H9 (cell line): ENCODE measurements around the gene SPOUT1. TPM values are rescaled to one million over a fixed set of nuclear protein-coding genes. Genes with fewer than 3 reads are reported as not detected.
"Not testable (repeated sequence)": the region's sequence is repeated elsewhere in the genome, so short reads cannot be mapped to it uniquely, and the experiment has no call there.

ENCODE experiments used
- DNase-seq: peaks from one replicate; pipeline ENCODE4 v3.0.0-alpha.2; 2017
- H2AFZ ChIP-seq: one replicate; pipeline ENCODE4 v1.6.1; 2013; ENCODE audit warnings: mild to moderate bottlenecking, low read length, control low read depth, moderate library complexity
- H2AK5ac ChIP-seq: 2 replicates; pipeline ENCODE4 v1.6.1; 2013; ENCODE audit warnings: low read length, control low read depth, mixed read lengths; ENCODE audit not compliant: insufficient read length
- H2BK120ac ChIP-seq: one replicate; pipeline ENCODE4 v1.6.1; 2013; ENCODE audit warnings: low read depth, mild to moderate bottlenecking, low read length, control low read depth, inconsistent platforms; ENCODE audit not compliant: poor library complexity, severe bottlenecking
- H2BK12ac ChIP-seq: 2 replicates; pipeline ENCODE4 v1.6.1; 2013; ENCODE audit warnings: low read length, control low read depth, mixed read lengths, low read depth; ENCODE audit not compliant: insufficient read length
- H2BK15ac ChIP-seq: 2 replicates; pipeline ENCODE4 v1.6.1; 2013; ENCODE audit warnings: low read depth, low read length, control low read depth
- H2BK20ac ChIP-seq: one replicate; pipeline ENCODE4 v1.6.1; 2013; ENCODE audit warnings: low read depth, mild to moderate bottlenecking, low read length, control low read depth, inconsistent platforms; ENCODE audit not compliant: poor library complexity, severe bottlenecking
- H2BK5ac ChIP-seq: 2 replicates; pipeline ENCODE4 v1.6.1; 2013; ENCODE audit warnings: low read length, control low read depth, mixed read lengths; ENCODE audit not compliant: insufficient read length
- H3K14ac ChIP-seq: 2 replicates; pipeline ENCODE4 v1.6.1; 2013; ENCODE audit warnings: low read length, control low read depth; ENCODE audit not compliant: insufficient read depth
- H3K18ac ChIP-seq: 2 replicates; pipeline ENCODE4 v1.6.1; 2013; ENCODE audit warnings: low read depth, mild to moderate bottlenecking, mixed read lengths, low read length, control low read depth; ENCODE audit not compliant: insufficient read length
- H3K23ac ChIP-seq: 2 replicates; pipeline ENCODE4 v1.6.1; 2013; ENCODE audit warnings: low read length, control low read depth, mixed read lengths, low read depth; ENCODE audit not compliant: insufficient read length
- H3K23me2 ChIP-seq: 2 replicates; pipeline ENCODE4 v1.6.1; 2013; ENCODE audit warnings: low read depth, mild to moderate bottlenecking, mixed read lengths, low read length, control low read depth; ENCODE audit not compliant: insufficient read length, poor library complexity, severe bottlenecking
- H3K27ac ChIP-seq: 2 replicates; pipeline ENCODE4 v1.5.1; 2013; ENCODE audit warnings: low read length, control low read depth, mixed read lengths, low read depth; ENCODE audit not compliant: insufficient read length
- H3K27me3 ChIP-seq: 2 replicates; pipeline ENCODE4 v1.6.1; 2013; ENCODE audit warnings: low read length, control low read depth, inconsistent platforms; ENCODE audit not compliant: insufficient read depth
- H3K4ac ChIP-seq: 2 replicates; pipeline ENCODE4 v1.6.1; 2013; ENCODE audit warnings: low read depth, mild to moderate bottlenecking, control low read depth, inconsistent platforms, low read length, moderate library complexity
- H3K4me1 ChIP-seq: 2 replicates; pipeline ENCODE4 v1.6.1; 2013; ENCODE audit warnings: low read length, control low read depth, inconsistent platforms; ENCODE audit not compliant: insufficient read depth
- H3K4me2 ChIP-seq: 2 replicates; pipeline ENCODE4 v1.6.1; 2013; ENCODE audit warnings: low read length, control low read depth, mixed read lengths; ENCODE audit not compliant: insufficient read length, insufficient read depth
- H3K56ac ChIP-seq: 2 replicates; pipeline ENCODE4 v1.6.1; 2013; ENCODE audit warnings: low read depth, mild to moderate bottlenecking, mixed read lengths, low read length, control low read depth; ENCODE audit not compliant: insufficient read length
- H3K79me1 ChIP-seq: 2 replicates; pipeline ENCODE4 v1.6.1; 2013; ENCODE audit warnings: low read depth, mild to moderate bottlenecking, moderate library complexity, low read length, control low read depth, inconsistent platforms; ENCODE audit not compliant: insufficient read depth, poor library complexity, severe bottlenecking
- H3K79me2 ChIP-seq: 2 replicates; pipeline ENCODE4 v1.6.1; 2013; ENCODE audit warnings: low read length, control low read depth, inconsistent platforms; ENCODE audit not compliant: insufficient read depth
- H3K9ac ChIP-seq: 2 replicates; pipeline ENCODE4 v1.6.1; 2013; ENCODE audit warnings: low read length, control low read depth, mixed read lengths; ENCODE audit not compliant: insufficient read length; ENCODE audit errors: extremely low read depth
- H3K9me3 ChIP-seq: one replicate; pipeline ENCODE4 v1.6.1; 2013; ENCODE audit warnings: low read depth, low read length, inconsistent platforms; ENCODE audit not compliant: control insufficient read depth
- H3T11ph ChIP-seq: one replicate; pipeline ENCODE4 v1.6.1; 2013; ENCODE audit warnings: mild to moderate bottlenecking, low read length, control low read depth, inconsistent platforms
- H4K20me1 ChIP-seq: one replicate; pipeline ENCODE4 v1.6.1; 2013; ENCODE audit not compliant: control insufficient read depth, insufficient read length, insufficient read depth
- H4K5ac ChIP-seq: 2 replicates; pipeline ENCODE4 v1.6.1; 2013; ENCODE audit warnings: low read depth, mild to moderate bottlenecking, mixed read lengths, low read length, control low read depth; ENCODE audit not compliant: insufficient read length
- H4K8ac ChIP-seq: replicated peaks from 2 replicates; pipeline ENCODE4 v1.6.1; 2013; ENCODE audit warnings: low read length, control low read depth, mixed read lengths, low read depth; ENCODE audit not compliant: insufficient read length
- H4K91ac ChIP-seq: 2 replicates; pipeline ENCODE4 v1.6.1; 2013; ENCODE audit warnings: low read depth, mild to moderate bottlenecking, moderate library complexity, mixed read lengths, low read length, control low read depth; ENCODE audit not compliant: insufficient read length
- H3K27ac Mint-ChIP-seq, 3 experiments: 2 replicates in 2 of 3; 3 replicates in 1 of 3; pipeline ENCODE4 v1.8.0; 2020 to 2021; ENCODE audit warnings: mixed read lengths in 3 of 3, mild to moderate bottlenecking in 1 of 3, moderate library complexity in 1 of 3
- H3K27me3 Mint-ChIP-seq: 2 replicates; pipeline ENCODE4 v1.8.0; 2021; ENCODE audit warnings: low read depth, mild to moderate bottlenecking, moderate library complexity, mixed read lengths
- H3K36me3 Mint-ChIP-seq, 3 experiments: 2 replicates in 2 of 3; 3 replicates in 1 of 3; pipeline ENCODE4 v1.8.0; 2020 to 2021; ENCODE audit warnings: low read depth in 3 of 3, mixed read lengths in 3 of 3; ENCODE audit not compliant: insufficient read depth in 1 of 3
- H3K4me1 Mint-ChIP-seq, 2 experiments: 2 replicates each; pipeline ENCODE4 v1.8.0; 2020; ENCODE audit warnings: mixed read lengths in 2 of 2
- H3K4me3 Mint-ChIP-seq, 2 experiments: 2 replicates in 1 of 2; 3 replicates in 1 of 2; pipeline ENCODE4 v1.8.0; 2020 to 2021; ENCODE audit warnings: mild to moderate bottlenecking in 2 of 2, mixed read lengths in 2 of 2, moderate library complexity in 1 of 2
- H3K9me3 Mint-ChIP-seq, 2 experiments: 2 replicates in 1 of 2; 3 replicates in 1 of 2; pipeline ENCODE4 v1.8.0; 2020; ENCODE audit warnings: mild to moderate bottlenecking in 2 of 2, mixed read lengths in 2 of 2, moderate library complexity in 1 of 2
- WGBS: extraction: QIAGEN DNeasy Blood & Tissue Kit; methylation state at CpG from one replicate; pipeline ENCODE4 v1.1.7; 2013; ENCODE audit warnings: missing lambda C conversion rate, low lambda C conversion rate, mixed read lengths; ENCODE audit not compliant: insufficient read length; ENCODE audit errors: extremely low coverage; 5-methylcytosine and 5-hydroxymethylcytosine counted together
- total RNA-seq: library from RNA; stranded (reverse); gene quantifications from 2 replicates; pipeline ENCODE4 v1.2.1, GENCODE V29; 2021
- TF ChIP-seq, protein P1 (sequence below): fragments of 200-600 bp; sonication (generic); conservative IDR thresholded peaks from 3 replicates; pipeline ENCODE4 v1.8.0; 2021; ENCODE audit warnings: antibody characterized with exemption, mild to moderate bottlenecking

SPOUT1 gene
- total RNA-seq, 1 experiment from 2014 or later, result 86.3 TPM

DNA sequence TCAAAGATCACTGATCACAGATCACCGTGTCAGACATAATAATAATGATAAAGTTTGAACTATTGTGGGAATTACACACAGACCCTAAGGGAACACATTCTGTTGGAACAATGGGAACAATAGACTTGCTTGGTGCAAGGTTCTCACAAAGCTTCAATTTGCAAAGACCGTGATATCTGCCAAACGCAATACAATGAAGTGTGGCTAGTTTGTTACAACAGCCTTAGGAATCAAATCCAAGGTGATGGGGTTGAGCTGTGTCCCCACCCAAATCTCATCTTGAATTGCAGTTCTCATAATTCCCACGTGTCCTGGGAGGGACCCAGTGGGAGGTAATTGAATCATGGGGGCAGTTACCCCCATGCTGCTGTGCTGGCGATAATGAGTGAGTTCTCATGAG, 31.3 kb upstream of the SPOUT1 start:
- no peak overlapping the region for H3K56ac ChIP-seq
- H3T11ph ChIP-seq, result no peak overlapping the region
- Mint-ChIP-seq H3K27me3 (no peaks in the 10 kb centered on the region), H3K36me3 (no peaks in the 10 kb centered on the region; a peak in 2 of 7 replicates), H3K9me3 (no peaks in the 10 kb centered on the region), H3K4me1 (peaks cover 19 to 22% of the 10 kb centered on the region in 2 experiments), H3K27ac (peak overlapping the region; percentile 65 to 90 (median 81); a peak in 4 of 7 replicates), H3K4me3 (no peak overlapping the region)
- no peak overlapping the region for H2BK12ac ChIP-seq
- H2BK120ac ChIP-seq, result no peak overlapping the region
- H3K27ac ChIP-seq, result no peak overlapping the region
- H4K20me1 ChIP-seq, result peaks cover 4% of the 10 kb centered on the region
- H3K4ac ChIP-seq, result no peak overlapping the region
- H2AFZ ChIP-seq, result no peak overlapping the region
- H2BK5ac ChIP-seq, result no peak overlapping the region
- no peaks in the 10 kb centered on the region for H3K9me3 ChIP-seq
- H2BK15ac ChIP-seq, result no peak overlapping the region
- TF ChIP-seq, protein P1, sequence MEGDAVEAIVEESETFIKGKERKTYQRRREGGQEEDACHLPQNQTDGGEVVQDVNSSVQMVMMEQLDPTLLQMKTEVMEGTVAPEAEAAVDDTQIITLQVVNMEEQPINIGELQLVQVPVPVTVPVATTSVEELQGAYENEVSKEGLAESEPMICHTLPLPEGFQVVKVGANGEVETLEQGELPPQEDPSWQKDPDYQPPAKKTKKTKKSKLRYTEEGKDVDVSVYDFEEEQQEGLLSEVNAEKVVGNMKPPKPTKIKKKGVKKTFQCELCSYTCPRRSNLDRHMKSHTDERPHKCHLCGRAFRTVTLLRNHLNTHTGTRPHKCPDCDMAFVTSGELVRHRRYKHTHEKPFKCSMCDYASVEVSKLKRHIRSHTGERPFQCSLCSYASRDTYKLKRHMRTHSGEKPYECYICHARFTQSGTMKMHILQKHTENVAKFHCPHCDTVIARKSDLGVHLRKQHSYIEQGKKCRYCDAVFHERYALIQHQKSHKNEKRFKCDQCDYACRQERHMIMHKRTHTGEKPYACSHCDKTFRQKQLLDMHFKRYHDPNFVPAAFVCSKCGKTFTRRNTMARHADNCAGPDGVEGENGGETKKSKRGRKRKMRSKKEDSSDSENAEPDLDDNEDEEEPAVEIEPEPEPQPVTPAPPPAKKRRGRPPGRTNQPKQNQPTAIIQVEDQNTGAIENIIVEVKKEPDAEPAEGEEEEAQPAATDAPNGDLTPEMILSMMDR, result no peak
- no peaks in the 10 kb centered on the region for H3K23me2 ChIP-seq
- H4K91ac ChIP-seq, result no peak overlapping the region
- H3K23ac ChIP-seq, result no peak overlapping the region
- H3K4me2 ChIP-seq, result no peak overlapping the region
- H2AK5ac ChIP-seq, result no peak overlapping the region
- no peaks in the 10 kb centered on the region for H3K27me3 ChIP-seq
- no peak overlapping the region for H2BK20ac ChIP-seq
- no peaks in the 10 kb centered on the region for H3K4me1 ChIP-seq
- no peak overlapping the region for H3K18ac ChIP-seq
- no peaks in the 10 kb centered on the region for H3K79me1 ChIP-seq
- WGBS, result no CpG with 5 or more reads among the region's 5 CpGs
- no peaks in the 10 kb centered on the region; the same call in 1 of the 2 replicates for H3K79me2 ChIP-seq
- no peak for DNase-seq
- H3K9ac ChIP-seq, result no peak overlapping the region
- no peak overlapping the region for H4K5ac ChIP-seq
- H4K8ac ChIP-seq, result no peak overlapping the region
- no peak overlapping the region for H3K14ac ChIP-seq

DNA sequence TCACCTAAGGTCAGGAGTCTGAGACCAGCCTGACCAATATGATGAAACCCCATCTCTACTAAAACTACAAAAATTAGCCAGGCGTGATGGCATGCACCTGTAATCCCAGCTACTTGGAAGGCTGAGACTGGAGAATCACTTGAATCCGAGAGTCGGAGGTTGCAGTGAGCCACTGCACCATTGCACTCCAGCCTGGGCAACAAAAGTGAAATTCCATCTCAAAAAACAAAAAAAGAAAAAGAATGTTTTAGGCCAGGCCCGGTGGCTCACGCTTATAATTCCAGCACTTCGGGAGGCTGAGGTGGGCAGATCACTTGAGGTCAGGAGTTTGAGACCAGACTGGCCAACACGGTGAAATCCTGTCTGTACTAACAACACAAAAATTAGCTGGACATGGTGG, 28.9 kb upstream of the SPOUT1 start:
- H4K8ac ChIP-seq, H2BK20ac ChIP-seq, H3K4ac ChIP-seq, H2AK5ac ChIP-seq, H3K18ac ChIP-seq, H3T11ph ChIP-seq, H3K23ac ChIP-seq, H3K56ac ChIP-seq, H3K27me3 ChIP-seq, H2BK5ac ChIP-seq, DNase-seq, H3K23me2 ChIP-seq, H2BK120ac ChIP-seq, H3K4me2 ChIP-seq, H3K9ac ChIP-seq, H3K14ac ChIP-seq, H3K27ac Mint-ChIP-seq, H3K9me3 Mint-ChIP-seq, H4K91ac ChIP-seq, H2BK15ac ChIP-seq, H3K4me1 ChIP-seq, H4K20me1 ChIP-seq, H3K9me3 ChIP-seq, H4K5ac ChIP-seq, H2BK12ac ChIP-seq, H3K27ac ChIP-seq, H3K4me3 Mint-ChIP-seq, H3K79me1 ChIP-seq, H3K36me3 Mint-ChIP-seq, H3K27me3 Mint-ChIP-seq, H2AFZ ChIP-seq, H3K79me2 ChIP-seq: not testable (repeated sequence)
- H3K4me1 Mint-ChIP-seq, result peaks cover 16 to 19% of the 10 kb centered on the region in 2 experiments
- no CpG with 5 or more reads among the region's 7 CpGs for WGBS
